Caco-2 (cell line): ENCODE measurements around the gene SAMD4B. TPM values are rescaled to one million over a fixed set of nuclear protein-coding genes. Genes with fewer than 3 reads are reported as not detected.
A peak's percentile ranks its signal among the peaks of the same experiment; 100 is the strongest.

Experiments used
- BruUV-seq: library from RNA; stranded (reverse); fragments of 400-500 nt; replicated peaks from 2 replicates; lab custom pipeline; 2021; lab: Mats Ljungman, UMichigan
- CTCF ChIA-PET: fragments of 300-600 bp; sonication (Branson Sonifier 250); formaldehyde crosslinking; loops from one replicate; lab custom pipeline; 2022; ENCODE audit warnings: antibody characterized with exemption; lab: Charles Lee
- POLR2A ChIA-PET: fragments of 300-600 bp; sonication (Branson Sonifier 250); formaldehyde crosslinking; loops from one replicate; lab custom pipeline; 2022; ENCODE audit warnings: antibody characterized with exemption; lab: Charles Lee
- DNase-seq, 2 experiments: peaks; one replicate each; pipeline versions ENCODE4 v3.0.0 to v3.0.0-alpha.2; 2020 to 2022
- H3K27me3 ChIP-seq: replicated peaks from 2 replicates; pipeline ENCODE4 v1.6.0; 2011; ENCODE audit warnings: low read length; ENCODE audit not compliant: control insufficient read depth, insufficient read depth
- H3K36me3 ChIP-seq: 2 replicates; pipeline ENCODE4 v1.5.1; 2011; ENCODE audit warnings: low read length; ENCODE audit not compliant: control insufficient read depth, insufficient read depth
- H3K4me1 ChIP-seq: fragments of 250-450 bp; sonication (Bioruptor Pico); 2 replicates; pipeline ENCODE4 v1.5.1; 2020; ENCODE audit warnings: mild to moderate bottlenecking
- H3K4me3 ChIP-seq: 2 replicates; pipeline ENCODE4 v1.5.1; 2011; ENCODE audit warnings: low read depth, mild to moderate bottlenecking, control low read depth, low read length
- H3K9me3 ChIP-seq: fragments of 250-450 bp; sonication (Bioruptor Pico); 2 replicates; pipeline ENCODE4 v1.5.1; 2020; ENCODE audit warnings: mild to moderate bottlenecking, moderate library complexity
- H3K27ac Mint-ChIP-seq: one replicate; pipeline ENCODE4 v1.8.0; 2022; ENCODE audit warnings: mixed read lengths; ENCODE audit not compliant: unreplicated experiment
- H3K27me3 Mint-ChIP-seq: one replicate; pipeline ENCODE4 v1.8.0; 2022; ENCODE audit warnings: mixed read lengths; ENCODE audit not compliant: insufficient read depth, unreplicated experiment
- H3K36me3 Mint-ChIP-seq: one replicate; pipeline ENCODE4 v1.8.0; 2022; ENCODE audit warnings: mild to moderate bottlenecking, mixed read lengths; ENCODE audit not compliant: insufficient read depth, unreplicated experiment
- H3K4me1 Mint-ChIP-seq: one replicate; pipeline ENCODE4 v1.8.0; 2022; ENCODE audit warnings: low read depth, mixed read lengths; ENCODE audit not compliant: unreplicated experiment
- H3K4me3 Mint-ChIP-seq: one replicate; pipeline ENCODE4 v1.8.0; 2022; ENCODE audit warnings: mild to moderate bottlenecking, moderate library complexity, mixed read lengths; ENCODE audit not compliant: unreplicated experiment
- H3K9me3 Mint-ChIP-seq: one replicate; pipeline ENCODE4 v1.8.0; 2022; ENCODE audit warnings: mixed read lengths; ENCODE audit not compliant: unreplicated experiment
- CTCF ChIP-seq, 2 experiments: fragments of 200-600 bp in 1 of 2; IDR thresholded peaks; 1 replicate in 1 of 2; 2 replicates in 1 of 2; pipeline versions ENCODE4 v1.5.1 to v1.8.0; 2011 to 2022; ENCODE audit warnings: antibody characterized with exemption in 1 of 2, control low read depth in 1 of 2, inconsistent platforms in 1 of 2, low read depth in 1 of 2, low read length in 1 of 2, mild to moderate bottlenecking in 1 of 2, moderate library complexity in 1 of 2; ENCODE audit not compliant: insufficient read depth in 1 of 2, severe bottlenecking in 1 of 2, unreplicated experiment in 1 of 2
- intact Hi-C: fragments of 100-400 bp; cut with micrococcal nuclease; formaldehyde crosslinking; loops from one replicate; pipeline ENCODE4 v1.10.0; 2022; ENCODE audit not compliant: unreplicated experiment
- total RNA-seq: library from RNA; stranded (reverse); gene quantifications from 2 replicates; pipeline ENCODE4 v1.2.3, GENCODE V29; 2022

SAMD4B gene
- total RNA-seq, 1 experiment from 2014 or later: 132 TPM

GRCh38 chr19:39310558-39311311 lies 31.5 kb upstream of the SAMD4B start:
- ChIA-PET CTCF (interaction anchor here (0.9 to 1.4 kb wide), 2 partner anchors 17 kb away, joined by 4 to 6 read pairs; no protein-coding TSS in a partner anchor), POLR2A (interaction anchor here (0.8 kb wide), 1 partner anchor 31 kb away, joined by 7 read pairs; the partner anchor contains the start of gene SAMD4B)
- Histone ChIP-seq H3K9me3 (no peaks in the 10 kb centered on the region), H3K4me1 (peaks cover 29% of the 10 kb centered on the region), H3K36me3 (no peaks in the 10 kb centered on the region; the same call in 1 of the 2 replicates), H3K27me3 (no peaks in the 10 kb centered on the region), H3K4me3 (no peak overlapping the region)
- Mint-ChIP-seq H3K4me3 (peak overlapping the region; percentile 43), H3K27ac (peak overlapping the region; percentile 73), H3K27me3 (no peaks in the 10 kb centered on the region), H3K4me1 (peaks cover 28% of the 10 kb centered on the region), H3K9me3 (no peaks in the 10 kb centered on the region), H3K36me3 (peaks cover 68% of the 10 kb centered on the region)
- peak; percentile 51 to 62 for DNase-seq
- intact Hi-C loops: no loop called here
- no peak for TF ChIP-seq CTCF (IDR thresholded peaks at IDR 0.05; ENCODE audit: insufficient read depth in 1 of 2, low read depth in 1 of 2, low read length in 1 of 2, severe bottlenecking in 1 of 2, unreplicated experiment in 1 of 2)
- BruUV-seq: no TSS peak

- ChIA-PET POLR2A (no interaction called here), CTCF (no interaction called here)
- Mint-ChIP-seq H3K4me1 (peaks cover 35% of the 10 kb centered on the region), H3K36me3 (peaks cover 48% of the 10 kb centered on the region), H3K27me3 (no peaks in the 10 kb centered on the region), H3K9me3 (no peaks in the 10 kb centered on the region), H3K27ac (no peak overlapping the region), H3K4me3 (no peak overlapping the region)
- DNase-seq: no peak
- TF ChIP-seq CTCF (IDR thresholded peaks at IDR 0.05; ENCODE audit: insufficient read depth in 1 of 2, low read depth in 1 of 2, low read length in 1 of 2, severe bottlenecking in 1 of 2, unreplicated experiment in 1 of 2): no peak
- intact Hi-C loops: no loop called here
- no peak overlapping the region for H3K4me3 ChIP-seq
- no TSS peak for BruUV-seq
- no peaks in the 10 kb centered on the region for H3K27me3 ChIP-seq
- peaks cover 23% of the 10 kb centered on the region for H3K4me1 ChIP-seq
- no peaks in the 10 kb centered on the region; the same call in 1 of the 2 replicates for H3K36me3 ChIP-seq
- no peaks in the 10 kb centered on the region for H3K9me3 ChIP-seq
These were observed 28.0 kb upstream of the SAMD4B start for GRCh38 chr19:39314016-39314728.

GRCh38 chr19:39315933-39316332 lies 26.3 kb upstream of the SAMD4B start:
- H3K36me3 ChIP-seq: no peaks in the 10 kb centered on the region; the same call in 1 of the 2 replicates
- H3K9me3 Mint-ChIP-seq: no peaks in the 10 kb centered on the region
- no peak for DNase-seq
- no peak overlapping the region for H3K4me3 Mint-ChIP-seq
- H3K4me1 ChIP-seq: peaks cover 14% of the 10 kb centered on the region
- intact Hi-C loops: no loop called here
- POLR2A ChIA-PET: no interaction called here
- no peak overlapping the region for H3K4me3 ChIP-seq
- no TSS peak for BruUV-seq
- no peaks in the 10 kb centered on the region for H3K27me3 ChIP-seq
- CTCF ChIA-PET: no interaction called here
- peaks cover 32% of the 10 kb centered on the region for H3K36me3 Mint-ChIP-seq
- no peak for TF ChIP-seq CTCF (IDR thresholded peaks at IDR 0.05; ENCODE audit: insufficient read depth in 1 of 2, low read depth in 1 of 2, low read length in 1 of 2, severe bottlenecking in 1 of 2, unreplicated experiment in 1 of 2)
- H3K9me3 ChIP-seq: no peaks in the 10 kb centered on the region
- no peak overlapping the region for H3K27ac Mint-ChIP-seq
- no peaks in the 10 kb centered on the region for H3K27me3 Mint-ChIP-seq
- peaks cover 31% of the 10 kb centered on the region for H3K4me1 Mint-ChIP-seq
